ENCODE measurements around the gene SORT1. TPM values are rescaled to one million over a fixed set of nuclear protein-coding genes. Genes with fewer than 3 reads are reported as not detected.
A peak's percentile ranks its signal among the peaks of the same experiment; 100 is the strongest.

The SORT1 gene
- total RNA-seq, 4 donors from 2014 or later, result 92.6 to 136 (median 134) TPM

GRCh38 chr1:109373126-109373525 lies 24.6 kb downstream of the SORT1 start:
- no peak for DNase-seq (ENCODE audit: extremely low spot score)
- intact Hi-C loops (cut with DNase I), result no loop called here
- Histone ChIP-seq H3K4me3 (no peak overlapping the region), H3K27me3 (no peaks in the 10 kb centered on the region), H3K27ac (replicated peaks in 1 of 4) (peak overlapping the region; percentile 84 to 92 (median 87)), H3K36me3 (peaks cover 0 to 10% (median 3%) of the 10 kb centered on the region in 4 donors), H3K4me1 (peaks cover 52 to 98% (median 92%) of the 10 kb centered on the region in 4 donors), H3K9me3 (no peaks in the 10 kb centered on the region)
- WGBS, result 38% methylated on average over 5 of the region's 5 CpGs
- TF ChIP-seq EP300 (IDR thresholded peaks at IDR 0.05) (no peak), POLR2A (IDR thresholded peaks at IDR 0.05; ENCODE audit: low read depth) (no peak), CTCF (IDR thresholded peaks at IDR 0.05) (no peak), POLR2AphosphoS5 (IDR thresholded peaks at IDR 0.05) (no peak)

GRCh38 chr1:109372281-109372680 lies 25.4 kb downstream of the SORT1 start:
- Histone ChIP-seq H3K27ac (replicated peaks in 1 of 4) (peak overlapping the region; percentile 84 to 92 (median 87)), H3K27me3 (no peaks in the 10 kb centered on the region), H3K4me3 (no peak overlapping the region), H3K36me3 (peaks cover 0 to 17% (median 6%) of the 10 kb centered on the region in 4 donors), H3K4me1 (peaks cover 49 to 94% (median 86%) of the 10 kb centered on the region in 4 donors), H3K9me3 (no peaks in the 10 kb centered on the region)
- intact Hi-C loops (cut with DNase I), result no loop called here
- DNase-seq (ENCODE audit: extremely low spot score), result no peak
- TF ChIP-seq POLR2A (IDR thresholded peaks at IDR 0.05; ENCODE audit: low read depth), result no peak
- 91% methylated on average over 6 of the region's 6 CpGs for WGBS

GRCh38 chr1:109371341-109371739 lies 26.4 kb downstream of the SORT1 start:
- Histone ChIP-seq H3K27ac (replicated peaks in 1 of 4) (peak overlapping the region; percentile 84 to 92 (median 87)), H3K27me3 (no peaks in the 10 kb centered on the region), H3K4me1 (peaks cover 49 to 85% (median 78%) of the 10 kb centered on the region in 4 donors), H3K36me3 (peaks cover 8 to 27% (median 16%) of the 10 kb centered on the region in 4 donors), H3K4me3 (peak overlapping the region; percentile 18 to 37 (median 28)), H3K9me3 (no peaks in the 10 kb centered on the region)
- 19% methylated on average over 4 of the region's 4 CpGs for WGBS
- intact Hi-C loops (cut with DNase I), result no loop called here
- TF ChIP-seq EP300 (IDR thresholded peaks at IDR 0.05) (no peak), CTCF (IDR thresholded peaks at IDR 0.05) (no peak), POLR2AphosphoS5 (IDR thresholded peaks at IDR 0.05) (peak; percentile 70 to 81), POLR2A (IDR thresholded peaks at IDR 0.05; ENCODE audit: low read depth) (peak; percentile 17)
- no peak for DNase-seq (ENCODE audit: extremely low spot score)

- 32% methylated on average over 7 of the region's 7 CpGs for WGBS
- H3K9me3 ChIP-seq, result no peaks in the 10 kb centered on the region
- TF ChIP-seq POLR2A (IDR thresholded peaks at IDR 0.05; ENCODE audit: low read depth), result no peak
- peak; percentile 24 to 80 for TF ChIP-seq POLR2AphosphoS5 (IDR thresholded peaks at IDR 0.05)
- peak; percentile 53 for TF ChIP-seq EP300 (IDR thresholded peaks at IDR 0.05)
- TF ChIP-seq CTCF (IDR thresholded peaks at IDR 0.05), result no peak
- H3K27me3 ChIP-seq, result no peaks in the 10 kb centered on the region
- intact Hi-C loops (cut with DNase I), result no loop called here
- peak overlapping the region; percentile 18 to 37 (median 28) for H3K4me3 ChIP-seq
- H3K36me3 ChIP-seq, result peaks cover 9 to 32% (median 19%) of the 10 kb centered on the region in 4 donors
- peak overlapping the region; percentile 84 to 92 (median 87) for H3K27ac ChIP-seq (replicated peaks in 1 of 4)
- H3K4me1 ChIP-seq, result peaks cover 49 to 81% (median 73%) of the 10 kb centered on the region in 4 donors
- no peak for DNase-seq (ENCODE audit: extremely low spot score)
These were observed 26.9 kb downstream of the SORT1 start for GRCh38 chr1:109370712-109371340.

GRCh38 chr1:109369167-109369746 lies 28.5 kb downstream of the SORT1 start:
- 84% methylated on average over 6 of the region's 6 CpGs for WGBS
- peaks cover 57 to 71% (median 66%) of the 10 kb centered on the region in 4 donors for H3K4me1 ChIP-seq
- intact Hi-C loops (cut with DNase I), result no loop called here
- peak overlapping the region; percentile 84 to 92 (median 87) for H3K27ac ChIP-seq (replicated peaks in 1 of 4)
- no peak overlapping the region for H3K4me3 ChIP-seq
- no peak for DNase-seq (ENCODE audit: extremely low spot score)
- no peaks in the 10 kb centered on the region for H3K27me3 ChIP-seq
- H3K36me3 ChIP-seq, result peaks cover 9 to 48% (median 26%) of the 10 kb centered on the region in 4 donors
- TF ChIP-seq POLR2AphosphoS5 (IDR thresholded peaks at IDR 0.05) (no peak), EP300 (IDR thresholded peaks at IDR 0.05) (no peak), POLR2A (IDR thresholded peaks at IDR 0.05; ENCODE audit: low read depth) (no peak)
- no peaks in the 10 kb centered on the region for H3K9me3 ChIP-seq
